Tibial nerve (tissue), 4 donors: ENCODE results near the gene PRLR. TPM values are rescaled to one million over a fixed set of nuclear protein-coding genes. Genes with fewer than 3 reads are reported as not detected.
A peak's percentile ranks its signal among the peaks of the same experiment; 100 is the strongest.

Source experiments
- DNase-seq, 2 donors: peaks; one replicate each; pipeline ENCODE4 v3.0.0-alpha.2; 2019; ENCODE audit warnings: low spot score in 2 of 2
- H3K27ac ChIP-seq, 4 donors: fragments of 200-600 bp; sonication (generic) in 3 of 4; one replicate each; pipeline ENCODE4 v1.5.1; 2017 to 2019; ENCODE audit warnings: mild to moderate bottlenecking in 1 of 4
- H3K27me3 ChIP-seq, 2 donors: fragments of 200-600 bp; sonication (generic) in 1 of 2; one replicate each; pipeline versions ENCODE4 v1.5.1 to v1.6.0; 2017 to 2019
- H3K36me3 ChIP-seq, 3 donors: fragments of 200-600 bp; sonication (generic); one replicate each; pipeline ENCODE4 v1.5.1; 2018 to 2019
- H3K4me1 ChIP-seq, 4 donors: fragments of 200-600 bp; sonication (generic) in 3 of 4; one replicate each; pipeline ENCODE4 v1.5.1; 2017 to 2019
- H3K4me3 ChIP-seq, 4 donors: fragments of 200-600 bp; sonication (generic) in 3 of 4; one replicate each; pipeline ENCODE4 v1.5.1; 2017 to 2019; ENCODE audit warnings: mild to moderate bottlenecking in 1 of 4, moderate library complexity in 1 of 4
- H3K9me3 ChIP-seq, 4 donors: fragments of 200-600 bp; sonication (generic) in 3 of 4; one replicate each; pipeline ENCODE4 v1.5.1; 2017 to 2019
- CTCF ChIP-seq, 5 experiments: fragments of 200-600 bp in 3 of 5; fragments of 450-650 bp in 2 of 5; sonication (generic) in 3 of 5; IDR thresholded peaks; one replicate each; pipeline ENCODE4 v1.5.1; 2016 to 2019; ENCODE audit warnings: antibody characterized with exemption in 5 of 5, mild to moderate bottlenecking in 3 of 5, moderate library complexity in 2 of 5
- EP300 ChIP-seq, 2 donors: sonication (generic); formaldehyde crosslinking; IDR thresholded peaks; one replicate each; pipeline ENCODE4 v1.6.1; 2017; ENCODE audit warnings: antibody characterized with exemption in 2 of 2, mild to moderate bottlenecking in 1 of 2
- POLR2A ChIP-seq, 2 donors: fragments of 450-650 bp; IDR thresholded peaks; one replicate each; pipeline ENCODE4 v1.6.1; 2017; ENCODE audit warnings: antibody characterized with exemption in 2 of 2, mild to moderate bottlenecking in 2 of 2, moderate library complexity in 2 of 2
- WGBS, 2 donors: methylation state at CpG; one replicate each; pipeline ENCODE4 v1.1.5; 2018; 5-methylcytosine and 5-hydroxymethylcytosine counted together
- total RNA-seq, 4 donors: library from RNA; depleted of rRNA; stranded (reverse); fragments of >200 nt; gene quantifications; one replicate each; pipeline ENCODE4 v1.1.0, GENCODE V29; 2016

Gene PRLR
- total RNA-seq, 4 donors from 2014 or later, result 0.84 to 5.3 (median 4.0) TPM

GRCh38 chr5:35161652-35162273 lies 68.5 kb downstream of the PRLR start:
- H3K27ac ChIP-seq, result peak overlapping the region in 2 of 4 donors; percentile 1 to 46
- H3K4me1 ChIP-seq, result peaks cover 0 to 17% (median 8%) of the 10 kb centered on the region in 4 donors
- WGBS, 2 donors, result 43 to 65% methylated on average over 7 of the region's 7 CpGs
- no peak overlapping the region for H3K4me3 ChIP-seq
- no peaks in the 10 kb centered on the region for H3K9me3 ChIP-seq
- DNase-seq, result no peak
- no peaks in the 10 kb centered on the region for H3K27me3 ChIP-seq
- H3K36me3 ChIP-seq, result no peaks in the 10 kb centered on the region
- TF ChIP-seq POLR2A (IDR thresholded peaks at IDR 0.05) (no peak), CTCF (IDR thresholded peaks at IDR 0.05) (no peak), EP300 (IDR thresholded peaks at IDR 0.05) (no peak)

- Histone ChIP-seq H3K4me3 (no peak overlapping the region), H3K27me3 (no peaks in the 10 kb centered on the region), H3K36me3 (no peaks in the 10 kb centered on the region), H3K27ac (peak overlapping the region in 1 of 4 donors; percentile 46), H3K4me1 (peaks cover 0 to 17% (median 8%) of the 10 kb centered on the region in 4 donors), H3K9me3 (no peaks in the 10 kb centered on the region)
- DNase-seq, result no peak
- 84 to 91% methylated on average over 6 of the region's 6 CpGs for WGBS, 2 donors
- TF ChIP-seq EP300 (IDR thresholded peaks at IDR 0.05), result no peak
- no peak for TF ChIP-seq POLR2A (IDR thresholded peaks at IDR 0.05)
- no peak for TF ChIP-seq CTCF (IDR thresholded peaks at IDR 0.05)
These were observed 69.7 kb downstream of the PRLR start for GRCh38 chr5:35160486-35161116.

- WGBS, 2 donors, result 34% methylated on average over 2 of the region's 2 CpGs
- H3K27ac ChIP-seq, result peak overlapping the region in 2 of 4 donors; percentile 38 to 69
- TF ChIP-seq EP300 (IDR thresholded peaks at IDR 0.05), result no peak
- TF ChIP-seq CTCF (IDR thresholded peaks at IDR 0.05), result no peak
- TF ChIP-seq POLR2A (IDR thresholded peaks at IDR 0.05), result no peak
- H3K4me1 ChIP-seq, result peaks cover 0 to 17% (median 8%) of the 10 kb centered on the region in 4 donors
- H3K27me3 ChIP-seq, result no peaks in the 10 kb centered on the region
- no peak overlapping the region for H3K4me3 ChIP-seq
- no peaks in the 10 kb centered on the region for H3K36me3 ChIP-seq
- no peak for DNase-seq
- no peaks in the 10 kb centered on the region for H3K9me3 ChIP-seq
These were observed 70.9 kb downstream of the PRLR start for GRCh38 chr5:35159370-35159742.

- Histone ChIP-seq H3K4me1 (peaks cover 0 to 17% (median 8%) of the 10 kb centered on the region in 4 donors), H3K36me3 (no peaks in the 10 kb centered on the region), H3K27me3 (no peaks in the 10 kb centered on the region), H3K4me3 (no peak overlapping the region), H3K9me3 (no peaks in the 10 kb centered on the region), H3K27ac (peak overlapping the region in 2 of 4 donors; percentile 38 to 69)
- no peak for DNase-seq
- WGBS, 2 donors, result 53 to 56% methylated on average over 7 of the region's 7 CpGs
- TF ChIP-seq EP300 (IDR thresholded peaks at IDR 0.05) (no peak), POLR2A (IDR thresholded peaks at IDR 0.05) (no peak), CTCF (IDR thresholded peaks at IDR 0.05) (no peak)
These were observed 71.5 kb downstream of the PRLR start for GRCh38 chr5:35158622-35159369.

- Histone ChIP-seq H3K27me3 (no peaks in the 10 kb centered on the region), H3K4me1 (peaks cover 0 to 17% (median 8%) of the 10 kb centered on the region in 4 donors), H3K9me3 (no peaks in the 10 kb centered on the region), H3K27ac (no peak overlapping the region), H3K4me3 (no peak overlapping the region), H3K36me3 (no peaks in the 10 kb centered on the region)
- DNase-seq, result no peak
- TF ChIP-seq EP300 (IDR thresholded peaks at IDR 0.05) (no peak), POLR2A (IDR thresholded peaks at IDR 0.05) (no peak), CTCF (IDR thresholded peaks at IDR 0.05) (no peak)
- 80 to 88% methylated on average over 3 of the region's 3 CpGs for WGBS, 2 donors
These were observed 72.1 kb downstream of the PRLR start for GRCh38 chr5:35158204-35158603.
